Smooth muscle cell (in vitro differentiated cells): ENCODE results near the gene CCDC38. TPM values are rescaled to one million over a fixed set of nuclear protein-coding genes. Genes with fewer than 3 reads are reported as not detected.

Experiments used
- DNase-seq: peaks from one replicate; lab custom pipeline; 2025; ENCODE audit not compliant: unreplicated experiment; lab: John Stamatoyannopoulos, UW
- H2AFZ ChIP-seq: fragments of 200-600 bp; sonication (generic); 2 replicates; pipeline ENCODE4 v1.6.0; 2016; ENCODE audit warnings: antibody characterized with exemption, low read depth, mild to moderate bottlenecking
- H3F3A ChIP-seq: fragments of 200-600 bp; sonication (generic); 2 replicates; pipeline ENCODE4 v1.6.0; 2017; ENCODE audit warnings: antibody characterized with exemption, low read depth
- H3K27ac ChIP-seq: fragments of 200-600 bp; sonication (generic); 2 replicates; pipeline ENCODE4 v1.5.1; 2016; ENCODE audit warnings: low read depth, mild to moderate bottlenecking
- H3K27me3 ChIP-seq: fragments of 200-600 bp; sonication (generic); 2 replicates; pipeline ENCODE4 v1.6.1; 2016; ENCODE audit warnings: low read depth, mild to moderate bottlenecking
- H3K36me3 ChIP-seq: fragments of 200-600 bp; sonication (generic); 2 replicates; pipeline ENCODE4 v1.5.1; 2016; ENCODE audit warnings: low read depth
- H3K4me1 ChIP-seq: fragments of 200-600 bp; sonication (generic); 2 replicates; pipeline ENCODE4 v1.5.1; 2016; ENCODE audit warnings: low read depth
- H3K4me2 ChIP-seq: fragments of 200-600 bp; sonication (generic); 2 replicates; pipeline ENCODE4 v1.6.0; 2016; ENCODE audit warnings: mild to moderate bottlenecking
- H3K4me3 ChIP-seq: fragments of 200-600 bp; sonication (generic); 2 replicates; pipeline ENCODE4 v1.5.1; 2016; ENCODE audit warnings: mild to moderate bottlenecking
- H3K79me2 ChIP-seq: fragments of 200-600 bp; sonication (generic); 2 replicates; pipeline ENCODE4 v1.6.0; 2016; ENCODE audit warnings: low read depth, mild to moderate bottlenecking
- H3K9ac ChIP-seq: fragments of 200-600 bp; sonication (generic); 2 replicates; pipeline ENCODE4 v1.6.0; 2016; ENCODE audit warnings: low read depth
- H3K9me3 ChIP-seq: fragments of 200-600 bp; sonication (generic); replicated peaks from 2 replicates; pipeline ENCODE4 v1.5.1; 2016; ENCODE audit warnings: low read depth
- H4K20me1 ChIP-seq: fragments of 200-600 bp; sonication (generic); 2 replicates; pipeline ENCODE4 v1.6.0; 2016; ENCODE audit warnings: low read depth
- WGBS: methylation state at CpG from one replicate; pipeline ENCODE4 v1.1.7; 2016; ENCODE audit warnings: low lambda C conversion rate; 5-methylcytosine and 5-hydroxymethylcytosine counted together
- polyA plus RNA-seq: library from polyadenylated mRNA; unstranded; fragments of >200 nt; fragmentation: Nextera tagmentation; extraction: Ambion mirVana; gene quantifications from 2 replicates; pipeline ENCODE4 v1.2.1, GENCODE V29; 2016
- total RNA-seq: library from RNA; depleted of rRNA; stranded (reverse); fragments of >200 nt; gene quantifications from 2 replicates; pipeline ENCODE4 v1.2.3, GENCODE V29; 2014
- TF ChIP-seq, protein P1 (sequence below): fragments of 200-600 bp; sonication (generic); IDR thresholded peaks from 2 replicates; pipeline ENCODE4 v1.5.1; 2017; ENCODE audit warnings: borderline replicate concordance, mild to moderate bottlenecking, antibody characterized with exemption; ENCODE audit not compliant: insufficient read depth, poor library complexity, severe bottlenecking

Gene CCDC38
- total and polyA plus RNA-seq, 2 experiments from 2014 or later: 0.39 TPM; not detected in 1

DNA sequence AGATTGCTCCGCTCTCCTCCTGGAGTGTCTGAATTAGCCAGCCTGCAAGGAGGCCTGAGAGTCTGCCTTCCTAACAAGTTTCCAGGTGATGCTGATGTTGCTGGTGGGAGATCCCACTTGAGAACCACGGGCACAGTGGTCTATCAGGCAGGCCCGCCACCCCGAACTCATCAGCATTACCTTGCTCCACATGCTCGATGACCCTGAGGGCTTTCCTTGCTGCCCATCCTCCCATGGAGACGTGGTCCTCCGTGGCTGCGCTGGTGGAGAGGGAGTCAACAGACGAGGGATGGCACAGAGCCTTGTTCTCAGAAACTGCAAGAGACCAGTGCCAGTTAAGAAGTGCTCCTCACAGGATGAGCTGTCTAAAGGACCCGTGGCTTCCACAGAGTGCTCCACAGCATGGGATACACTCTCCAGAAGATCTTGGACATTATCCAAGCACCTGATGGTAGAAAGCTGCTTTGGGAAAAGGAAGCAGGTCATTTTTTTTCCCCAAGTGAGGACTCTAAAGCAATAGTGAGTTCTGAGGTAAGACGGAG, 35.4 kb upstream of the CCDC38 start:
- Histone ChIP-seq H3K9ac (no peak overlapping the region), H3K9me3 (no peaks in the 10 kb centered on the region), H3K36me3 (no peaks in the 10 kb centered on the region), H3K27ac (no peak overlapping the region), H3K79me2 (no peaks in the 10 kb centered on the region), H2AFZ (no peak overlapping the region), H3K4me2 (no peak overlapping the region), H3K4me1 (no peaks in the 10 kb centered on the region), H3F3A (no peaks in the 10 kb centered on the region), H3K27me3 (no peaks in the 10 kb centered on the region), H3K4me3 (no peak overlapping the region), H4K20me1 (no peaks in the 10 kb centered on the region)
- 94% methylated on average over 11 of the region's 11 CpGs for WGBS
- DNase-seq: no peak
- TF ChIP-seq, protein P1, sequence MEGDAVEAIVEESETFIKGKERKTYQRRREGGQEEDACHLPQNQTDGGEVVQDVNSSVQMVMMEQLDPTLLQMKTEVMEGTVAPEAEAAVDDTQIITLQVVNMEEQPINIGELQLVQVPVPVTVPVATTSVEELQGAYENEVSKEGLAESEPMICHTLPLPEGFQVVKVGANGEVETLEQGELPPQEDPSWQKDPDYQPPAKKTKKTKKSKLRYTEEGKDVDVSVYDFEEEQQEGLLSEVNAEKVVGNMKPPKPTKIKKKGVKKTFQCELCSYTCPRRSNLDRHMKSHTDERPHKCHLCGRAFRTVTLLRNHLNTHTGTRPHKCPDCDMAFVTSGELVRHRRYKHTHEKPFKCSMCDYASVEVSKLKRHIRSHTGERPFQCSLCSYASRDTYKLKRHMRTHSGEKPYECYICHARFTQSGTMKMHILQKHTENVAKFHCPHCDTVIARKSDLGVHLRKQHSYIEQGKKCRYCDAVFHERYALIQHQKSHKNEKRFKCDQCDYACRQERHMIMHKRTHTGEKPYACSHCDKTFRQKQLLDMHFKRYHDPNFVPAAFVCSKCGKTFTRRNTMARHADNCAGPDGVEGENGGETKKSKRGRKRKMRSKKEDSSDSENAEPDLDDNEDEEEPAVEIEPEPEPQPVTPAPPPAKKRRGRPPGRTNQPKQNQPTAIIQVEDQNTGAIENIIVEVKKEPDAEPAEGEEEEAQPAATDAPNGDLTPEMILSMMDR: no peak

DNA sequence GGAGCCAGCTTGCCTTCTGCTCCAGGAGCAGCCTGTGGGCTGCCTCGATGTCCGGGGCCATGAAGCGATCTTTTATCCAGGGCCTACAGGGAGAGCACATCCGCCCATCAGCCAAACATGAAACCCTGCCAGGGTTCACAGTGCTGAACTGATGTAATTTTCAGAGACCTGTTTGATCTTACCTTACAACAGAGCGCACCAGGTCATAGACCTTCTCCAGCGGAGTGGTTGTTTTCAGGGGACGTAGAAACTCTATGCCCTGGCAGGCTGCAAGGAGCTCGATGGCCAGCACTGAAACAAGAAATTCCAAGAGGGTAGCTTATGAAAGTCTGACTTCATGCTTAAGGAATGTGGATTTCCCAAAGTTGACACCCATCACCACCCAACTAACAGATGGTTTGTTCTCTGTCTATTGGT, 34.0 kb upstream of the CCDC38 start:
- TF ChIP-seq, protein P1: no peak
- 90% methylated on average over 8 of the region's 8 CpGs for WGBS
- DNase-seq: no peak
- Histone ChIP-seq H2AFZ (no peak overlapping the region), H3F3A (no peaks in the 10 kb centered on the region), H3K9ac (no peak overlapping the region), H3K79me2 (no peaks in the 10 kb centered on the region), H3K27ac (no peak overlapping the region), H3K9me3 (no peaks in the 10 kb centered on the region), H3K36me3 (no peaks in the 10 kb centered on the region), H3K4me2 (no peak overlapping the region), H4K20me1 (no peaks in the 10 kb centered on the region), H3K4me1 (no peaks in the 10 kb centered on the region), H3K27me3 (no peaks in the 10 kb centered on the region), H3K4me3 (no peak overlapping the region)

DNA sequence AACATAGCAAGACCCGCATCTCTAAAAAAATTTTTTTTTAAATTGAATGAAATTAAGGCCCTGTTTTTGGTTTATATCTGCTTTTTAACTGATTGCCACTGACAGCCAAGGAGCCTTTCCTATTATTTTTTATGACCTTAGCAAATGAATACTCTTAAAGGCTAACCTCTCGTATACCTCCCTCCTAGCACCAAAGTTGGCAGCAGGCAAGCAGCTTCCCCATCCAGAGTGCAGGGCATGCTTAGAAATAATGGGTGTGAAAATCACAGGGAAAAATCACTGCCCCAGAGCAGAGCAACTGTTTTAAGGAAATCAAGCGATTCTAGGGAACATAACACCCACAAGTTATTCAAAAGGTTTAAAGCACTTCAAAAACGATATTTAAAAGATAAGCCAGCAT, 33.1 kb upstream of the CCDC38 start:
- H3K4me2 ChIP-seq: no peak overlapping the region
- WGBS: 97% methylated on average over 4 of the region's 4 CpGs
- no peaks in the 10 kb centered on the region for H3K4me1 ChIP-seq
- H3K27me3 ChIP-seq: no peaks in the 10 kb centered on the region
- no peaks in the 10 kb centered on the region for H3K36me3 ChIP-seq
- DNase-seq: no peak
- no peaks in the 10 kb centered on the region for H3F3A ChIP-seq
- H3K9ac ChIP-seq: no peak overlapping the region
- TF ChIP-seq, protein P1: no peak
- H3K27ac ChIP-seq: no peak overlapping the region
- no peak overlapping the region for H2AFZ ChIP-seq
- H3K9me3 ChIP-seq: no peaks in the 10 kb centered on the region
- no peaks in the 10 kb centered on the region for H3K79me2 ChIP-seq
- no peaks in the 10 kb centered on the region for H4K20me1 ChIP-seq
- H3K4me3 ChIP-seq: no peak overlapping the region

DNA sequence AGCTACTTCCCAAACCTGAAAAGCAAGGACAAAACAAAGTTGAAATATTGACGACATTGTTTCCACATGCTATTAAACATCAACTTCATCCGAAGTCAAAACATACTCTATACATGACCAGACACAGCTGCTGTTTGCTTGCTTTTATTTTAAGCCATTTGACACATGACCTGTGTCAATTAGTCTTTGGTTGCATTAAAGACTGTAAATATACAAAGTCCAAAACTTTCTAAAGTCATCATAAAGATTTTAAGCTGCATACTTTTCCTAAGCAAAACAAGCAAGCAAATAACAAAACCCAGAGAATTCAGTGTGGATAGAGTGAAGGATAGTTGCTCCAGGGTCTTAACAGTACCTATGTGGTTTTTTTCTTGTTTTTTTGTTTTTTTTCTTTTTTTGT, 31.9 kb upstream of the CCDC38 start:
- WGBS: 94% methylated on average over 2 of the region's 2 CpGs

More for the DNA sequence above, 31.9 kb upstream of the CCDC38 start:
- TF ChIP-seq, protein P1: no peak
- Histone ChIP-seq H3F3A (no peaks in the 10 kb centered on the region), H2AFZ (no peak overlapping the region), H3K27me3 (no peaks in the 10 kb centered on the region), H3K9ac (no peak overlapping the region), H4K20me1 (no peaks in the 10 kb centered on the region), H3K4me1 (no peaks in the 10 kb centered on the region), H3K79me2 (no peaks in the 10 kb centered on the region), H3K36me3 (no peaks in the 10 kb centered on the region), H3K27ac (no peak overlapping the region), H3K4me2 (no peak overlapping the region), H3K4me3 (no peak overlapping the region), H3K9me3 (no peaks in the 10 kb centered on the region)
- no peak for DNase-seq
